GM21526 (cell line): ENCODE data around the gene TJAP1.
A peak's percentile ranks its signal among the peaks of the same experiment; 100 is the strongest.

Source experiments
- ATAC-seq: cut with Tn5 transposase; IDR thresholded peaks from one replicate; pipeline ENCODE4 v1.9.1; 2021; ENCODE audit warnings: moderate library complexity; ENCODE audit not compliant: unreplicated experiment, low FRiP score

The TJAP1 gene

DNA sequence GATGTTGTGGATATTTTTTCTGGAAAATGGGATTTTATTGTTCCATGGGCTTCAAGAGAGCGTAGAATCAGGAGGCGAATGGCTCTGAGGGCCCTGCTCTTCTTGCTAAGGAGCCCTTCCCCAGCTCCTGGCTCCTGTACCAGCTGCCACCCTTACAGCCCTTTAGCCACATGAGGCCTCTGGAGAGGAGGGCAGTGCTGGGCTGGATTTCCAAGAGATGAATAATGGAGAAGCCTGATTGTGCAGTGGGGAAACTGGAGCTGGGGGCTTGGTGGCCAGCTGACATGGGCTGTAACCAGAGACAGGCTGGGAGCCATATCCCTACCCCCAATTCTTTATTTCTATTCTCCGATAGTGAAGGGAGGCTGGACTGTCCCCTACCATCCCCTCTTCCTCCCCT is 23.6 kb downstream of the TJAP1 start:
- no peak for ATAC-seq

DNA sequence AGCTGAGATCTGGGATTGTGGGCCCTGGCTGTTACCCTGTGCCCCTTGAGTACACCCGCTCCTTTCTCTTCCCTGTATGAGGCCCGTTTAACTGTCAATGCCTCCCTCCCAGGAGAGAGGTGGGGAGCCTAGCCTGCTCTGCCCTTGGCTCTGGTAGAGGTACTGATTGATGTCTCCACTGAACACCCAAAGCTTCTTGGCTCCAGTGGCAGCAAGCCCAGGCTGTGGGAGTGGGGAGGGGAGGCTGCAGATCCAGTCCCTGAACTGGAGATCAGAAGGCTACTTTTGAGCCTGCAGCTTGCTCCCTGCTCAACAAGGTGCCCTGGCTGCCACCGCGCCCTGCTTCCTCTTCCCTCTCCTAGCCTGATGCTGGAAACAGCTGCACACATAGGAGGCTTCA is 25.3 kb downstream of the TJAP1 start:
- ATAC-seq: no peak

DNA sequence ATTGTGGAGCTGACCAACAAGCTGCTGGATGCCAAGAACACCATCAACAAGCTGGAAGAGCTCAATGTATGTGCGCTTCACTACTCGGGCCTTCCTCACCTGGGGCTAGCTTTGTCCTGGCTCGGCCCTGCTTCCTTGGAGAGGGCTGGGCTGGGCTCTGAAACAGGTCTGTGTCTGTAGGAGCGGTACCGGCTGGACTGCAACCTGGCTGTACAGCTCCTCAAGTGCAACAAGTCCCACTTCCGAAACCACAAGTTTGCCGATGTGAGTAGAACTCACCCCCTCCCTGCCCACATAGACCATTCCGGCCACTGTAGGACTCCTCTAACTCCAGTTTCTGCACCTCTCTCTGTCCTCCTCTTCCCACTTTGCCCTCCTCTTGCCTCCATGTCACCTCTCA is 26.1 kb downstream of the TJAP1 start:
- ATAC-seq: no peak

DNA sequence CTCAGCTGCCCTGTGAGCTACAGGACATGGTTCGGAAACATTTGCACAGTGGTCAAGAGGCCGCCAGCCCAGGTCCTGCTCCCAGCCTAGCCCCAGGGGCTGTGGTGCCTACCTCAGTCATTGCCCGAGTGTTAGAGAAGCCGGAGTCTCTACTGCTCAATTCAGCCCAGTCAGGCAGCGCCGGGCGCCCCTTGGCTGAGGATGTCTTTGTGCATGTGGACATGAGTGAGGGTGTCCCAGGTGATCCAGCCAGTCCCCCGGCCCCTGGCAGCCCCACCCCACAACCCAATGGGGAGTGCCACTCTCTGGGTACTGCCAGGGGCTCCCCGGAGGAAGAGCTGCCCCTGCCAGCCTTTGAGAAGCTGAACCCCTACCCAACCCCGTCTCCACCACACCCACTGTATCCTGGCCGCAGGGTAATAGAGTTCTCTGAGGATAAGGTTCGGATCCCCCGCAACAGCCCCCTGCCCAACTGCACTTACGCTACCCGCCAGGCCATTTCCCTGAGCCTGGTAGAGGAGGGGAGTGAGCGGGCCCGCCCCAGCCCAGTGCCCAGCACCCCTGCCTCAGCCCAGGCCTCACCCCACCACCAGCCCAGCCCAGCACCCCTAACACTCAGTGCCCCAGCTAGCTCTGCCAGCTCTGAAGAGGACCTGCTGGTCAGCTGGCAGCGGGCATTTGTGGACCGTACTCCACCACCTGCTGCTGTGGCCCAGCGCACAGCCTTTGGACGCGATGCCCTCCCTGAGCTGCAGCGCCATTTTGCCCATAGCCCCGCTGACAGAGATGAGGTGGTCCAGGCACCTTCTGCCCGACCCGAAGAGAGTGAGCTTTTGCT is 27.6 kb downstream of the TJAP1 start:
- no peak for ATAC-seq

DNA sequence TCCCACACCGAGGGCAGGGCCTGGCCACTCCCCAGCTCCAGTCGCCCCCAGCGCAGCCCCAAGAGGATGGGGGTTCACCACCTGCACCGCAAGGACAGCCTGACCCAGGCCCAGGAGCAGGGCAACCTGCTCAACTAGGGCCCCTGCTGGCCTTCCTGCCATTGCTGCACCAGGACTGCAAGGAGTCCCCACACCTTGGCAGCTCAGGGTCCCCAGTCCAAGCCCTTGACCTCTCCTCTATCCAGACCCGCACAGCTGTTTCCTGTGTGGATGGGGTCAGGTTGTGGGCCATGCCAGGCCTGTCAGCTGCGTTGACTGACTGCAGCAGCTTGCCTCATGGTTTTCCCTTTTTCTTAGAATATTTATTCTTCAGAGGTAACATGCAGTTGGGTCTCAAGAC is 28.3 kb downstream of the TJAP1 start:
- ATAC-seq: no peak

DNA sequence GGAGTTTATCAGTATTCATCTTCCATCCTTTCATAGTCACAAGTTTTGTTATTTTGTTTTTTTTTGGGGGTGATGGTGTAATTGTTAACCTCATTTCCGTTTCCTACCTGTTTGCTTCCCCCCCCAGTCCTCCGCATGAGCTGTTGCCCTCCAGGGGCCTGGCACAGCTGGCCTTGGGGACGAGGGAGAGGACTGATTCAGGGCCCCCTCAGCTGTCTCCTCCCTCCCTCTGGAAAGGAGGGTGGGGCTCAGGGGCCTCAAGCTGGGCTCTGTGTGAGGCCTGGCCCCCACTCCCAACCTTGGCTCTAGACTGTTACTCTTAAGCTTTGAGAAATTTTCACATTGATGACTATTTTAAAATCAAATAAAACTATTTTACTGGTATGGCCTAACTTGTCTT is 28.8 kb downstream of the TJAP1 start:
- no peak for ATAC-seq

DNA sequence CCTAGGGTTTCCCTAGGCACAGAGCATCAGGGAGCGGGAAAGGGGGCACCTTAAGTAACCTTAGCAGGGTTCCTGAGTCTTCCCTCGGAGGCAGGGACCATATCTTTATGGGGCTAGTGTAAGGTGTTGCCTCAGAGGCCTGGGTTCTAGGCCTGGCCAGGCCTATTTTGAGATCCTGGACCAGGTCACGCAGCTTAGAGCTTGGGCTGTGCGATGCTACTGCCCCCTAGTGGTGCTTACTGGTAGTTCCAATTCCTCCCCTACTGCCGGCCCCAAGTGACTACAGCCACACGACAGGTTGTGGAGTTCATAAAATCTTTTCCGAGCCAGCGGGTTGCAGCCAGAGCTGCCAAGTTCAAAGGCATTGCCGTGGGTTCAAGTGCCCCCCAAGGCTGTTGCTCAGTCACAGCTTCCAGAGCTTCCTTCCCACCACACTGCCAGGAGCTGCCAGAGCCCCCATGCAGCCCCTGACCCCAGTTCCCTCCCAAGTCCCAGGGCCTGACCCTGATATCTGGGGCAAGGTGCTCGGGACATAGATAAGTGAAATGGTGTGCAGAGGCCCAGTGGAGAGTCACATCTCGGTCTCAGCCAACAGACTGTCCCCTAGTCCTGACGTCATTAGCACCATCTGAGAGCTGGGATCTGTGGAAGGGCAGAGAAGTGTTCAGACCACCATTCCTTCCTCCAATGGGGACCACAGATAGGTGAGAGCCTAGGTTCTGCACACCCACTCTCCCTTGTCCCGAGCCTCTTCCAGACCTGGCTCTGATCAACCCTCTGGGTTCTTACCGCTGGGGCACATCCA is 29.5 kb downstream of the TJAP1 start:
- ATAC-seq: no peak

DNA sequence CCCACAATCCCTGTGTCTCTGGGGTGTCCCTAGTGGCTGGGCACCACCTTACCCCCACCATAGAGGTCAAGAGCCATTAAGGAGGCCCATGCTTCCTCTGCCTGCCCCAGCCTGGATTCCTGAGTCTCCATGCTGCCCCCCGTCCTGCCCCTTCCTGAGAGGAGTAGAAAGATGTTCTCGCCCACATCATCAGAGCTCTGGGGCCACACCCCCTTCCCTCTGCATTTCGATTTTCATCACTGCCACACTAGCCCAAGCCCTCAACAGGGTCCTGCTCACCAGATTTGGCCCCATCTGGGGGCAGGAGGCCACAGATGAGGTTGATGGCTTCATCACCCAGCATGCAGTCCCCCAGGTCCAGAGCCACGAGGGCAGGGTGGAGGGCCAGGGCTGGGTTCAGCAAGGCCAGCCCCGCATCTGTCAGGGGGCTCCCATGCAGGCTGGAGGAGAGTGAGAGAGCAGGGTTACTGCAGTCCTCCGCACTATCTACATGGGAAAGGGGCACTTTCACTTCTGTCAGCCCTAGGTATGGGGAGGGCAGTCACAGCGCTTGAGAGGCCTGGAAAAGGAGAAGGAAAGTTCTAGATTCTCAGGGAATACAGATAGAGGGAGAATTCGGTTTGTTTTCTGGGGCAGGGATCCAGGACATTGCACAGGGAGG is 31.2 kb downstream of the TJAP1 start:
- no peak for ATAC-seq

DNA sequence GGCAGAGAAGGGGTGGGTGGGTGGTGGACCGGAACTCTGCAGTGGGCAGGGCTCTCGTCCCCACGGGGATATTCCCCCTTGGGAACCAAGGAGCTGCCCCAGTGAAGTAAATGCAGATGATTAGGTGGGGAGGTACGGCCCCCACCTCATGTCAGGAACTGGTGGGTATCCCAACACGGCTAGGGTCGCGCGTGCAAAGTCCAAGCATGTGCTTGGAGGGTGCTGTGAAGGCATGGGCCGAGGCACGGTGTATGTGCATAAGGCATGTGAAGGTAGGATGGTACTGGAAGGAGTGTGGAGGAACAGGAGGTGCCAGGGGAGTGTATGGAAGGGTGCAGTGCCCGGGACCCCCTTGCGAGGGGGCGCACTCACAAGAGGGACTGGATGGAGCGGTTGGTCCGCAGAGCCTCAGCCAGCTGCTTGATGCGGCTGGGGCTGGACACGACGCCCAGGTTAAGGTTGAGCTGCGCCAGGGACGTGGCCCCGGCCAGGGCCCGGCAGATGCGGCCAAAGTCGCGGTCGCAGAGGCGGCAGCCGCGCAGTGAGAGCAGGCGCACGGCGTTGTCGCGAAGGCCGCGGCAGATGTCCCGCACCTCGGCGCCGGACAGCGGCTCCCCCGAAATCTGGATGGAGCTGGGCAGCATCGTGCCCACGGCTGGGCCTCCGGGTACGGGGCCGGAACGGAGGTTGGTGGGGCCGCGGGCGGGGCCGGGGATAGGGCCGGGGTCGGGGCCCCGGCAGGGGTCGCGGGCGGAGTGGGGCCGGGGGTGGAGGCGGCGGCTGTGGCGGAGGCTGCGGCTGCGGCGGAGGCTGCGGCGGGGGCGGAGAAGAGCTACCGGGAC is 32.0 kb downstream of the TJAP1 start:
- ATAC-seq: no peak

DNA sequence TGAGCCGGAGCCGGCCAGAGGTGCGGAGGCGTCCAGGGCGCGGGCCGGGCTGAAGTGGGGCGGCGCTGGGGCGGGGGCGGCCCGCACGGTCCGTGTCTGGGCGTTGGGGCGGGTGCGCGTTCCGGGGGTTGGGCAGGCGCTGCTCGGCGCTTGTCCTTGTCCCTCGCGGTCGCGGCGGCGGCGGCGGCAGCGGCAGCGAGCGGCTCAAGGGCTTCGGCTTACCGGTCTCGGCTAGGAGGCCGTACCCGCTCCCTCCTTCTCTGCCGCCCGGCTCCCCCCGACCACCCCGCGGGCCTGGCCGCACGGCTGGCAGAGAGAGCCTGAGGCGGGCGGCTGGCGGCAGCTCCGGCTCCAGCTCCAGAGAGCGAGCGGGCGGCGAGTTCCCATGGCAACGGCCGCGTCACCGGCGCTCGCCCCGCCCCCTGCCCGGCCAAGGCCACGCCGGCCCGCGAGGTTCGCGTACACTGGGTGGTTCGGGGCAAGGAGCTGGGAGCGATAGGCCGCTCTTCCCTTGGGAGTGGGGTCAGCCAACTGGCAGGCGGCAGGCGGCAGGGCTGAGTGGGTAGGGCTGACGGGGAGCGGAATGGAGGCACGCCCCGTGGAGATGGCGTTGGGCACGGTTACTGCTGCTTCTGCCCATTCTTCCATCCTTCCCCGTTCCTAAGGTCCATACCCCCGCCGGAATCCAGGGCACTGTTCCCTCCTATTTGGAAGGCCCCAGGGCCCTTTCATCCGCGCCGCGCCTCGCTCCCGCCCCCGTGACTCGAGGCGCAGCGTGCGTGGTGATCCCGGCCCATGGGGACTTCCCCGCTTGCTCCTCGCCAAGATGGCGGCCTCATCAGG is 32.8 kb downstream of the TJAP1 start, which contains the start of gene LRRC73:
Gene LRRC73, minus strand, starts transcription at position 363 of the 843 bp plus-strand sequence. CDS start 561 bp downstream, outside the sequence.
- no peak for ATAC-seq

DNA sequence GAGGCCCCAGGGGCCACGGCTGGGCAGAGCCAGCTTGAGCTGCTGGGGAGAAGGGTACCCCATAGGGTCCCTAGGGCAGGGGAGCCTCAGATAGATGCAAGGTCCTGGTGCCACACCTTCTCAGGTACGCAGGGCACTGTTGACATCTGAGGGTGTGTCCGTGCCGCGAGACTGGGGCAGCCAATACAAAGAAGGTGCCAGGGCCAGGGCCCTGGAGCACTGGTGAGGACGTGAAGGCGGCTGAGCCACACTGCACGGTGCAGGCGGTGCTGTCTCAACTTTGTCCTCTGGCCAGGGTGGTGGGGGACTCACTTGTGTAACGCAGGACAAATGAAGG is 33.4 kb downstream of the TJAP1 start:
- ATAC-seq: no peak

DNA sequence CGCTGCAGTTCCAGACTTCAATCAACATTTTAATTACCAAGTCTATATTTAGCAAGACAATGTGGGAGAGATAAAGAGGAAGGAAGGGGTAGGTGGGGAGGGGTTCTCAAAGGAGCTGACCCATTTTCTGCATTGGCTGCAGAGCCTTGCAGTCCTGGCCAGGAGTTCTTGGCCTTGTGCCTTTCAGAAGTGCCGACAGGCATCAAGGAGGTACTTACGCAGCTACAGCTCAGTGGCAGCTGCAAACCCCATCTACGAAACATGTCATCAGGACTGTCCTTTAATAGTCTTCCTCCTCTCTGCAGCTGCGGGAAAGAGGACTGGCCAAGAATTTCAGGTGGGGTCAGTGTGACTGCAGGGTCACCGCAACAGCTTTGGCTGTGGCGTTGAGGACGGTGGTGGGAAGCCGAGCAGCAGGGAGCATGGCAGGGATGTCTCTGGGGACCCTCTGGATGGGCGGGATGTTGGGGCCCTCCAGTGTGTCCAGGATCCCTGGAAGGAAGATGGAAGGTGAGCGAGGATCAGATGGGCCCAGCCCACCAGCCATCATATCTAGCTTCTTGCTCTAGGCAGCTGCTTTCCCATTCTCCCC is 34.5 kb downstream of the TJAP1 start:
- ATAC-seq: no peak

DNA sequence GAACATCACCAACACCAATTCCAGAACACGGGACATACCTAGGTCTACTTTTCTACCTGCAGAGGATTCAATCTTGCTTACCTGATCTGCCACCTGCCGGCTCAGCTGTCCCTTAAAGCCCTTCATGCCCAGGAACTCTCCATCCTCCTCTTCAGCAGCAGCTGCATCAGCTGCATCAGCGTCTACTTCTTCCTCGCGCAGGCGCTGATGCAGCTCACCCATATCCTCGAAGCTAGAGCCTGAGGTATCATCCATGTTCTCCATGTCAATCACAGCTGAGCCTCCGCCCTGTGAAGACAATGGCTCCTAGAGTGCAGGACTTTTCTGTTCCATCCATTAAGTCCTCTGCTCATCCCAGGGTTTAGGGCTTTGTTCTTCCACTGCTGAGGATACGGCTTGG is 38.4 kb downstream of the TJAP1 start:
- ATAC-seq: no peak

DNA sequence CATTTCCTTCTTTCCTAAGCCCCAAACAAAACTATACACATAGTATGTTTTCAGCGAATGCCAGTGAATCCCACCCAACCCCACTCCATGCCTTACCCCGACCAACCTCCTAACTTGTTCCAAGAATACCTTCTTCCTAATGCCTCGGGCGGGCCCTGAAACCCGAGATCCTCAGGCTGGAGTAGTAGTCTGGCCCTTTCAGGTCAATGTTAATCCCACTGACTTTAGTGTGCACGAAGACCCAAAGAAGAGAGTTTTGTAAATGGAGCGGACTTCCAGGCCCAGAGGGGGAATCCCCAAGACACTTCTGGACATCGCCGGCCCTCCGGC is 39.0 kb downstream of the TJAP1 start:
- ATAC-seq: peak; percentile 4

DNA sequence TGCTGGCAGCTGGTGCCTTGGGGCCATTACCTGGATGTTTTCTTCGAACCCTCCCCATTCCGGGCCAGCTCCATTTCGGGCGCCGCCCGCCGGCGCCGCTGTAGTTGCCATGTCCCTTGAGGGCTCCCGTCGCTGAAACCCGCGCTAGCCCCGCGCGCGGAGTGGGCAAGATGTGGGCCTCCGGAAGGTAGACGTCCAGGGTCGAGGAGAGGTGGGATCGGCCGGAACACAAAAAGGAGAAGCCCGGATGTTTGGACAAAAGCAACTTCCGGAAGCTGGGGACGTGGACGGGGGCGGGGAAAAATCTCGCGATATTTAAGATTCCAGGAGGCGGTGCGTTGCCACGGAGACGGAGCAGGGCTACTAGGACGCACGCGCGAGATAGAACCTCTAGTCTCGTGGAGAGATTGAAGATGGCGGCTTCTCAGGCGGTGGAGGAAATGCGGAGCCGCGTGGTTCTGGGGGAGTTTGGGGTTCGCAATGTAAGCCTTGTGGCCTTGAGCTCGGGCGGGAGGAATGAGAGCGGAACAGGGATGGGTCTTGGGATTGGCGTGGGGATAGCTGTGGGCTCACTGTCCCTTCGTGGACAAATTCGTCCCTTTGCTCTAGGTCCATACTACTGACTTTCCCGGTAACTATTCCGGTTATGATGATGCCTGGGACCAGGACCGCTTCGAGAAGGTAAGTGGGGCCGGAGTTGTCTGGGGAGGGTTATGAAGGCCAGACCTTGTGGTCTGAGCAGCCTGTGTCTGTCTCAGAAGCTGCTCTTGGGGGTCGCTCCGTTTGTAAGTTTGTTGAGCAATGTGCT is 39.5 kb downstream of the TJAP1 start, which contains the start of the genes POLR1C and YIPF3:
Gene POLR1C, plus strand, starts transcription at position 393 of the 808 bp plus-strand sequence. Its CDS starts 21 bp downstream, at position 414.
Gene YIPF3, minus strand, starts transcription at position 230 of the 808 bp plus-strand sequence. Its CDS starts 119 bp downstream, at position 111.
- peak; percentile 79 for ATAC-seq

DNA sequence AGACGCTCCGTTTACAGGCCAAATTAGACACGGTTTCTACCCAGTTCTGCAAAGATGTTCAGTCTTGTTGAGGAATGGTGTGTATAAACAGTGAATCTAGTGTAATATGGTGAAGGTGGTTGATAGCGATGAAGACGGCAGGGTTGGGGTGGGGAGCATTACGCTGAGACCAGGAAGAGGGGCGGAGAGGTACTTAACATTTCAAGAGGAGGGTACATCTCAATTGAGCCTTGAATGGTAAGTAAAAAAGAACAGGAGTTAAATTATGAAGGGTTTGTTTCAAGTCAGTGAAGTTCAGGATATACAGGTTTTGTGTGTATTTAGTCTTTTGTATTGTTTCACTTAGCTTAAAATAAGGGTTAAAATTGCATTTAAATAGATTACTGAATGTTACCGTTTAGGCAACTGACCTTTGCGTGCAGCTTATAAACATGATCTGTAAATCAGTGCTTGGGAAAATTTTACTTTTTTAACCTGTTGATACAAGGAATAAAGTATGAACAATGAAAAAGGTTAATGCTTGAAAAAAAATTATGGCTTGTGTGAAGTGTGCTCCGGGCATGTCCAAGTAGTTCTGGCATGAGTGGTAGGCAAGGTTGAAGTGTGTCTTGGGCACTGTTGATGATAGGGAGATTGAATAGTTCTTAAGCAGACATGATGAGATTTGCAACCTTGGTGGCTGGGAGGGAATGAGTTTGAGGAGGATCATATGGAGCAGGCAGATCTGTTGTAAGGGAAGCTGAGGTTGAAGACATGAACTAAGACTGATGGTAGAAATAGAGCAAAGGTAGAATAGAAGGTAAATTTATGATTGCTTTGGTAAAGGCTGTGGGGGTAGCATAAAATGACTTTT is 40.4 kb downstream of the TJAP1 start:
- no peak for ATAC-seq

DNA sequence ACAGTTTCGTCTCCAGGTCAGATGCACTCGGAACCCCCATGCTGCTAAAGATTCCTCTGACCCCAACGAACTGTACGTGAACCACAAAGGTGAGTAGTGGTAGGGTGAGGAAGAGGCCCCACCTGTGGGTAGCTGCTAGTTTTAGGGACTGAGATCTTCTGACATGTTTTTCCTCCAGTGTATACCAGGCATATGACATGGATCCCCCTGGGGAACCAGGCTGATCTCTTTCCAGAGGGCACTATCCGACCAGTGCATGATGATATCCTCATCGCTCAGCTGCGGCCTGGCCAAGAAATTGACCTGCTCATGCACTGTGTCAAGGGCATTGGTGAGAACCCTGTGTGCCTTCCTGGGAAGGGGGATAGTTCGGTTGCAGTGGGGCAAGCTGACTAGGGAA is 42.7 kb downstream of the TJAP1 start:
- ATAC-seq: no peak
